Measurements from ENCODE around the gene UNG.

- TF ChIP-seq, protein P1, sequence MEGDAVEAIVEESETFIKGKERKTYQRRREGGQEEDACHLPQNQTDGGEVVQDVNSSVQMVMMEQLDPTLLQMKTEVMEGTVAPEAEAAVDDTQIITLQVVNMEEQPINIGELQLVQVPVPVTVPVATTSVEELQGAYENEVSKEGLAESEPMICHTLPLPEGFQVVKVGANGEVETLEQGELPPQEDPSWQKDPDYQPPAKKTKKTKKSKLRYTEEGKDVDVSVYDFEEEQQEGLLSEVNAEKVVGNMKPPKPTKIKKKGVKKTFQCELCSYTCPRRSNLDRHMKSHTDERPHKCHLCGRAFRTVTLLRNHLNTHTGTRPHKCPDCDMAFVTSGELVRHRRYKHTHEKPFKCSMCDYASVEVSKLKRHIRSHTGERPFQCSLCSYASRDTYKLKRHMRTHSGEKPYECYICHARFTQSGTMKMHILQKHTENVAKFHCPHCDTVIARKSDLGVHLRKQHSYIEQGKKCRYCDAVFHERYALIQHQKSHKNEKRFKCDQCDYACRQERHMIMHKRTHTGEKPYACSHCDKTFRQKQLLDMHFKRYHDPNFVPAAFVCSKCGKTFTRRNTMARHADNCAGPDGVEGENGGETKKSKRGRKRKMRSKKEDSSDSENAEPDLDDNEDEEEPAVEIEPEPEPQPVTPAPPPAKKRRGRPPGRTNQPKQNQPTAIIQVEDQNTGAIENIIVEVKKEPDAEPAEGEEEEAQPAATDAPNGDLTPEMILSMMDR (IDR thresholded peaks at IDR 0.05) = no peak
- TF ChIP-seq POLR2AphosphoS5 (IDR thresholded peaks at IDR 0.05) (no peak), POLR2A (IDR thresholded peaks at IDR 0.05) (no peak)
Measured at GRCh38 chr12:109082751-109083150, 14.6 kb upstream of the UNG start.
